Hippocampal formation (tissue), 2 donors: ENCODE results near the gene MCF2L.
"Not testable (repeated sequence)": the region's sequence is repeated elsewhere in the genome, so short reads cannot be mapped to it uniquely, and the experiment has no call there.

ENCODE experiments used
- DNase-seq, 2 donors: peaks; one replicate each; lab custom pipeline; 2025; lab: John Stamatoyannopoulos, UW

MCF2L gene

GRCh38 chr13:113049981-113050380, 81.0 kb downstream of the MCF2L start:
- DNase-seq = no peak

DNA sequence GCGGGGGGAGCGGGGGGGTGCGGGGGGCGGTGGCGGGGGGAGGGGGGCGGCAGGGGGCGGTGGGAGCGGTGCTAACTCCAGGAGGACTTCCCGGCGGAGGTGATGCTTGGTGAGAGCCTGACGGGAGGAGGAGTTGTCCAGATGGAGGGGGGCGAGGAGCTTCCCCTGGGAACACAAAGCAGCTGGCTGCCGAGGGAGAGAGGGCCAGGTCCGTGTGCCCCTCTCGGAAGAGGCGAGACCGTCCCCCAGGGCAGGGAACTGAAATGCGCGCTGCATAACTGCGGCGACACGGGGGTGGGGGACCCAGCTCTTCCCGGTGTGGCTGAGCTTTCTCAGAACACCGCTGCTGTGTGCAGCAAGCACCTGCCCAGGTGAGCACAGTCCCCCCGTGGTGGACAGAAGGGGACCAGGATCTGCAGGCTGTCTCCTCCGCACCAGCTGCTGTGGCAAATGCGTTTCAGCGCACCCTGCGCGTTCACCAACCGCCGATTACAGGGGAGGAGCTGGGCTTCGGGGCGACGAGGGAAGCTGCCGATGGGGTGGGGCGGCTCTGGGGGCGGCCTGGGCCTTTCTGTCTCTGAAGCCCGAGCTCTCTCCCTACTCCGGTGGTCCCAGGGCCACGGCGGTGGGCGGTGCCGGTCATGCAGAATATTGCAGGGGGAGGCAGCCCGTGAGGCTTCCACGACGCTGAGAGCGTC, 81.9 kb downstream of the MCF2L start:
- DNase-seq = no peak

GRCh38 chr13:113051641-113052040, 82.6 kb downstream of the MCF2L start:
- DNase-seq = no peak

DNA sequence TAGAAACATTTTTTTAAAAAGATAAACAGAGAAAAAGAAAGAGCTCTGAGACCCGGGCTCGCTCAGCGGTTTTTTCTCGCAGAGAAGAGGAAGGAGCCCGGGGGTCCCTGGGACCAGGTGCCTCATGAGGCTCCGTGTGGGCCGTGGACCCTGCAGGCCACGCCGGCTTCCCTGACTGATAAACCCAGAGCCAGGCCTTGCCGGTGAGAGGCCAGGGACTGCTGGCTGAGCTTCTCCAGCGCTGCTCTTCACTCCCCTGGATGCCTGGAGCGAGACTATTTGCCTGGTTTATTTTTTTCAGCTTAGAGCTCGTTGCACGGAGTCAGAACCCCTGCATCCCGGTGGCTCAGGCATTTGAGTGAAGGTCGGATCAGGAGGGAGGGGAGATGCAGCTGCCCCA, 83.2 kb downstream of the MCF2L start:
- DNase-seq = no peak

GRCh38 chr13:113052971-113053370, 84.0 kb downstream of the MCF2L start:
- DNase-seq = no peak

DNA sequence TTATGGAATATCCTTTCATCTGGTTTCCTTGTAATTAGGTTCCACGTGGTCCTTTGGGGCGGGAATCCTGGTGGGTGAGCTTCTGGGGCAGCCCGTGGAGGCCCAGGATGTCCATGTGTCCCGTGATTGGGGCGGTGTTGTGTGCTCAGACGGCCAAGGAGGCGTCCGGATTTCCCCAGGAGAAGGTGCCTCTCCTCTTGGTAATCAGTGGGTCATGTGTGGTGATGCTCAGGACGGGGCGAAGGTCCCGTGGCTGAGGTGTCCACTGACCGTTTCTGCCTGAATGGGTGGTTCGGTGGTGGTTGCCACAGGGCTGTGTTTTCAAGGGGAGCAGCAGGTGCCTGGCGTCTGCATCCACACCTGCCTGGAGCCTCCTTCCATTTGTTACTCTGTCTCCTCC, 84.4 kb downstream of the MCF2L start:
- no peak for DNase-seq

DNA sequence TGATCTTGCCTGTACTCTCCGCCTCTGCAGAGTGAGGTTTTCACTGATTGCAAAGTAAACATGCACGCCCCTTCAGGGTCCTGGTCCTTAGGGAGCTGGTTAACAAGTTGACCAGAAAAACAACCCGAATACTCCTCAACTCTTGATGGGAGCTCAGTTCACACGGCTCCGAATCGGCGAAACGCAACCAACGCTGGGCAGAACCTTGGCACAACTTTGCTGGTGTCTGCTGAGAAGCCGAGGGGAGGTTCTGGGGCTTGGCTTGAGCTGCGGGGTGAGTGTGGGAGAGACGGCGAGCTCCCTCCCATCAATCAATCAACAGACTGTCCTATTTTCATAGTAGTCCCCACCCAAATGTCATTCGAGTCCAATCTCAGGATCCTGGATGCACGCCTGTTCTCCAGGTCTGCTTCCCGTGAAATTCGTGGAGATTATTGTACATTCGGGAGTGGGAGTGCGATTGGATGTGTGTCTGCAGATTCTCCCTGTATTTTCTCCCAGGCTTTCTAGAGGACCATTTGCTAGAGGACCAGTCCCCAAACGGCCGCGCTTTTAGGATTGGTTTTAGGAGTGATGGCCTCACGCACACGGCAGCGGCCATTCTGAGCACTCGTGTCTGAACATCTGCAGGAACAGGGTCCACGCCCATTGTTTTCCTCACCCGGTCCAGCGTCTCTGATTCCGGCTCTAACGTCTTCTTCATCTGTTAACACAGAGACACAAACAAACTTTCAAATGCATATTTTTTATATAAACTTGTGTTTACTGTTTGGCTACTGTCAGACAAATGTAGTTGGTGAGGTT, 85.0 kb downstream of the MCF2L start:
- DNase-seq = no peak

DNA sequence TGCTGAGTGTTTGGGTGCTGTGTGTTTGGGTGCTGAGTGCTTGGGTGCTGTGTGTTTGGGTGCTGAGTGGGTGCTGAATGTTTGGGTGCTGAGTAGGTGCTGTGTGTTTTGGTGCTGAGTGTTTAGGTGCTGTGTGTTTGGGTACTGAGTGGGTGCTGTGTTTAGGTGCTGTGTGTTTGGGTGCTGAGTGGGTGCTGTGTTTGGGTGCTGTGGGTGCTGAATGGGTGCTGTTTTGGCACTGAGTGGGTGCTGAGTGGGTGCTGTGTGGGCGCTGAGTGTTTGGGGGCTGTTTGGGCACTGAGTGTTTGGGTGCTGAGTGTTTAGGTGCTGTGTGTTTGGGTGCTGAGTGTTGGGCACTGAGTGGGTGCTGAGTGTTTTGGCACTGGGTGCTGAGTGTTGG, 88.1 kb downstream of the MCF2L start:
- no peak for DNase-seq

GRCh38 chr13:113057559-113057958, 88.5 kb downstream of the MCF2L start:
- not testable (repeated sequence) for DNase-seq

GRCh38 chr13:113058129-113058987, 89.3 kb downstream of the MCF2L start:
- DNase-seq = no peak

DNA sequence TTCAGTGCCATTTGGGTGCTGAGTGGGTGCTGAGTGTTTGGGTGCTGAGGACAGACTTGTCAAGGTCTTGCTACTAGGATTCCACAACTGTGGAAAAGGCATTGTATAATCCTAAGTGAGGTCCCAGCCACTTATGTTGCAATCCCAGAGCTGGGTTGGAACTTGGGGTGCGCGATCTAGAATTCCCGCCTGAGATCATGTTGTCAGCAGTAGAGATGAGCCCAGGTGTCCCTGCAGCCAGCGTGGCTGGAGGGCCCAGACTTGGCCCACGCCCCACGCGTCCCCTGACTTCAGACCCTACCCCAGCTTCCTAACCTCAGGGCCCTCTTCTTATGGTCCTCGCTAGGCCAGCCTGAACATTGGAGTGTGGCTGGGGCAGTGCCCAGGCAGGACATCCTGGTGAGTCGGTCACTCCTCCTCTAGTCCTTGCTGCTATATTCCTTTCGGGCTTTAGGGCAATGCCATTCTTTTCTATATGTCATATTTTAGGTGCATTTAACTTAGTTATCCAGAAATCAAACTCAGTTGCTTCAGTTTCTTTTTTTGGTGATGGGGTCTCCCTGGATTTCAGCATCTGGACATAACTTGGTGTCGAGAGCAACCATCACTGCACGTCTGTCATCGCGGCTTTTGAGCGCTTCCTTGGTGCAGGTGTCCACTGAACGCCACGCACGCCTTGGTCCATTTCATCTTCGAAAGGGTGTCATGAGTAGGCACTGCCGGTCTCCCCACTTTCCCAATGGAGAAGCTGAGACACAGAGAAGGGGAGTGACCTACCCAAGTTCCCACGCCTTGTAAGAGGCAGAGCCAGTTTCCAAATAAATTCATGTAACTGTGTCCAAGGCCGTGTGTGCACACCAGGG, 90.2 kb downstream of the MCF2L start:
- DNase-seq = no peak

GRCh38 chr13:113059891-113060290, 90.9 kb downstream of the MCF2L start:
- DNase-seq = no peak

DNA sequence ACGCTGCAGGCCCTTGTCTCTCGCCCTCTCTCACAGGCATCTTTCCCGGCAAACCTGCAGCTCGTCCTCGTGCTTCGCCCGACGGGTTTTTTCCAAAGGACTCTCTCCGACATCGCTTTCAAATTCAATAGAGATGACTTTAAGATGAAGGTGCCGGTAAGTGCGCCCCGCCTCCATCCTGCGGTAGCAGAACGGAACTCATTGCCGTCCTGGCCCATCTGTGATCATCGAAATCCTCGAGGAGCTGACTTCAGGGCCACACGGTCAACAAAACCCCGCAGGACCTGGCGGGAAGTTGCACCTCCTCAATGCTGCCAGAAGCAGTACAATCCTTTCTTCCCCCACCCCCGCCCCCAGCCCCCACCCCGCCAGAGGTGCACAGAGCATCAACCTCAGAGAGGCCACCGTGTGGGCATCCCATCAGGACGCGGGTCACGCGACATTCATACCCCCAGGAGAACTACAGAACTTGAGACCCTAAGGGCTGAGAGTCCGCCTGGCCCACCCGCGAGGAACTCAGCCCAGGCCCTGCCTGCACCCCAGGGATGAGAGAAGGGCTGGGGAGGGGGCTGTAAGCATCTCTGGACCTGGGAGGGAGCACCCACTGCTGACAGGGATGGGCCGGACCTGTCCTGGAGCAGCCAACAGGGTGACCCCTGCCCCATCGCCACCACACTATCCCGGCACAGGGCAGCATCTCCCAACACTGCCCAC, 91.7 kb downstream of the MCF2L start:
- no peak for DNase-seq

- peak in 1 of 2 donors; percentile 71 for DNase-seq
Measured at GRCh38 chr13:113061271-113061625, 92.2 kb downstream of the MCF2L start.

- DNase-seq = no peak
Measured at GRCh38 chr13:113061796-113062425, 92.9 kb downstream of the MCF2L start.

DNA sequence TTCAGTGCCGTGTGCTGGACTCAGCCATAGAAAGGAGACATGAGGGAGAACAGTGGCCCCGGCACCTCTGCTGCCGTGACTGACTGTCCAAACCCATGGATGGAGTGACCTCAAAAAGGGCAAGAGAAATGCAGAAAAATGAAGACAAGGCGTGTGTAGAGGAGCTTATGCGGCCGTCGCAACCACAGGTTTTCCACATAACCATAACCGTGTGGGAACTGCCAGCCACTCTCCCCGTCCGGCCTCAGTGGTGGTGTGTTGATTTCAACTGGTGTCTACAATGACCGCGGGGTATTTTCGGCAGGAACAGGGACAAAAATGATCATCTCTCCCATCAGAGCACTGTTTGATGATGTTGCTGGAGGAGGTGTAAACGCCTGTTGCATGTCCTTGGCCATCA, 93.7 kb downstream of the MCF2L start:
- no peak for DNase-seq

DNA sequence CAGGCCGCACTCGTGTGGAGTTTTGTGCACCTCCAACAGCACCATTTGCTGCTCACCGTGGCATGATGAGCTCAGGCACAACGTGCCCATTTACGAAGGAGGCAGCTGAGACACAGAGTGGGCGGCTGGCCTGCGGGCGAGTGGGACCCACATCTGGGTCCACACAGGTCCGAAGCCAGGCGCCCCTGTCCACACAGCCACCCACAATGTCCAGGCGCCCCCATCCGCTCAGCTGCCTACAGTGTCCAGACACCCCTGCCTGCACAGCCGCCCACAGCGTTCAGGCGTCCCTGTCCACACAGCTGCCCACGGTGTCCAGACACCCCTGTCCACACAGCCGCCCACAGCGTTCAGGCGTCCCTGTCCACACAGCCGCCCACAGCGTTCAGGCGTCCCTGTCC, 94.1 kb downstream of the MCF2L start:
- DNase-seq = no peak

DNA sequence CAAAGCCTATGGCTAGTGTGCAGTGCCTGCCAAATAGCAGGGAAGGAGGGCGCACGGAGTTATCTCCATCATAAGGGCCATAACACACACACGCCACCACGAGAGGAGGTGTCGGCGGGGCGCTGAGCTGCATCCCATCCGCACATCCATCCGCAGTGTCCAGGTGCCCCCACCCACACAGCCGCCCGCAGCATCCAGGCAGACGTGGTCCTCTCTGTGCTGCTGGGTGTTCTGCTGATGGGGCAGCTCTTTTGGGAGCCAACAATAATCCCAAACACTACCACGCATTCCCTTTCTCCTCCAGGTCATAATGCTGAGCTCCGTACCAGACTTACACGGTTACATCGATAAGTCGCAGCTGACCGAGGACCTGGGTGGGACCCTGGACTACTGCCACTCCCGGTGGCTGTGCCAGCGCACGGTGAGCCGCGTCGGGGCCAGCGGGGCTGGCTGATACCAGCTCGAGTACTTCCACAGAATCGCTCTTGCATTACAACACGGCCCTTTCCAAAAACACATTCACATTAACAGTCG, 95.1 kb downstream of the MCF2L start:
- no peak for DNase-seq

DNA sequence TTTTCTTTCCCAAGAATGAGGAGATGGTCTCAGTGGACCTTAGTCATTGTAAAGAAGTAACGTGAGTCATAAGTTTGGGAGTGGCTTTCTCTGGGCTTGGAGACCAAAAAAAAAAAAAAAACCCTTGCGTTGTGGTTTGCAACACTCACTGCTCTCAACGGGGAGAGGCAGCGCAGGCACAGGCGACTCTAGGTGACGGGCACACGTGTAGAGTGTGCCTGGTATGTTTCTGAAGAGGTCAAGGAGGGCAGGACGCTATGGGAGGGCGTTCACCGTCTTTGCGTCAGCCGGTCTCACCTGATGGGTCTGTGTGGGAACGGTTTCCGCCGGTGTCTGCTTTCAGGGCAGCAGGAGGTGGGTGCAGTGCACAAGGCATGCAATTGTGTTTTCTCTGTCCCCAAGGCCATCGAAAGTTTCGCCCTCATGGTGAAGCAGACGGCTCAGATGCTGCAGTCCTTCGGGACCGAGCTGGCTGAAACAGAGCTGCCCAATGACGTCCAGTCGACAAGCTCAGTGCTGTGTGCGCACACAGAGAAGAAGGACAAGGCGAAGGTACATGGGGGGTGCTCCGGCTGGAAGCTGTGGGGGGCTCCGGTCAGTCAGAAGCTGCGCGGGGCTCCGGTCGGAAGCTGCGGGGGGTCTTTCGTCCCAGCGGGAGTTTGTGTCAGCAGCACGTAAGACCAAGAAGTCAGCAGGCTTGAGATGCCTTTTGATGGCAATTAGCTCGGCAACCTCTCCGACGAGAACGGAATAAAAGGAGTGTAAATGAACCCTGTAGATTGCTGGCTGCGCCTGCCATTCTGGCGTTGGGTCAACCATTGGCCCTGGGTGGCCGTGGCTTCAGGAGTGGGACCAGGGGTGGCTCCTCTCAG, 95.8 kb downstream of the MCF2L start:
- DNase-seq = no peak
